WI38 (cell line): ENCODE data around the gene KIAA1549.

ENCODE experiments used
- H3K4me3 ChIP-seq: 2 replicates; pipeline ENCODE4 v1.5.1; 2011; ENCODE audit warnings: low read depth, mild to moderate bottlenecking, control low read depth, low read length
- CTCF ChIP-seq: IDR thresholded peaks from 2 replicates; pipeline ENCODE4 v1.5.1; 2012; ENCODE audit warnings: low read depth, mild to moderate bottlenecking, control low read depth, low read length

Gene KIAA1549

GRCh38 chr7:138880881-138881578 is 100.2 kb downstream of the KIAA1549 start:
- H3K4me3 ChIP-seq, result no peak overlapping the region
- no peak for TF ChIP-seq CTCF

GRCh38 chr7:138879356-138879755 is 101.8 kb downstream of the KIAA1549 start:
- no peak for TF ChIP-seq CTCF
- H3K4me3 ChIP-seq, result no peak overlapping the region

GRCh38 chr7:138878856-138879255 is 102.3 kb downstream of the KIAA1549 start:
- no peak overlapping the region for H3K4me3 ChIP-seq
- no peak for TF ChIP-seq CTCF

GRCh38 chr7:138878051-138878450 is 103.1 kb downstream of the KIAA1549 start:
- H3K4me3 ChIP-seq, result no peak overlapping the region
- no peak for TF ChIP-seq CTCF

- no peak for TF ChIP-seq CTCF
- H3K4me3 ChIP-seq, result no peak overlapping the region
Observed at GRCh38 chr7:138876326-138876725, 104.9 kb downstream of the KIAA1549 start.

- TF ChIP-seq CTCF, result no peak
- H3K4me3 ChIP-seq, result no peak overlapping the region
Observed at GRCh38 chr7:138875794-138876193, 105.4 kb downstream of the KIAA1549 start.

GRCh38 chr7:138873220-138873892 is 107.8 kb downstream of the KIAA1549 start:
- TF ChIP-seq CTCF, result no peak
- no peak overlapping the region for H3K4me3 ChIP-seq
